B cell (primary cell): Measurements from ENCODE around the gene MOK. TPM values are rescaled to one million over a fixed set of nuclear protein-coding genes. Genes with fewer than 3 reads are reported as not detected.

Experiments used
- ATAC-seq: fragments of 200-7000 bp; cut with Tn5 transposase; one replicate; pipeline ENCODE4 v1.10.0; 2021; ENCODE audit warnings: low read depth, mild to moderate bottlenecking, moderate number of reproducible peaks, moderate library complexity
- CTCF ChIA-PET: fragments of 350-600 bp; sonication (Branson Sonifier 250); formaldehyde crosslinking; loops from one replicate; lab custom pipeline; 2021; ENCODE audit warnings: antibody characterized with exemption, inconsistent platforms; lab: Charles Lee
- POLR2A ChIA-PET: fragments of 350-600 bp; sonication (Branson Sonifier 250); formaldehyde crosslinking; loops from one replicate; lab custom pipeline; 2021; ENCODE audit warnings: antibody characterized with exemption; lab: Charles Lee
- DNase-seq: peaks from one replicate; pipeline ENCODE4 v3.0.0; 2013
- H2AFZ ChIP-seq: 2 replicates; pipeline ENCODE4 v1.6.1; 2012; ENCODE audit warnings: mild to moderate bottlenecking, low read depth, low read length; ENCODE audit not compliant: insufficient read depth, poor library complexity, severe bottlenecking
- H3K27ac ChIP-seq, 2 donors: 1 replicate in 1 of 2; 2 replicates in 1 of 2; pipeline ENCODE4 v1.5.1; 2012 to 2013; ENCODE audit warnings: low read length in 2 of 2, mild to moderate bottlenecking in 2 of 2, moderate library complexity in 1 of 2
- H3K27me3 ChIP-seq, 4 experiments: fragments of 200-600 bp in 1 of 4; sonication (generic) in 1 of 4; replicated peaks in 1 of 4; 1 replicate in 2 of 4; 2 replicates in 2 of 4; pipeline versions ENCODE4 v1.6.1 to v1.7.0; 2013 to 2016; ENCODE audit warnings: low read length in 3 of 4, mild to moderate bottlenecking in 2 of 4, mixed read lengths in 1 of 4, moderate library complexity in 1 of 4; ENCODE audit not compliant: insufficient read depth in 4 of 4, control insufficient read depth in 3 of 4; ENCODE audit errors: control extremely low read depth in 1 of 4
- H3K36me3 ChIP-seq, 2 experiments: replicated peaks in 1 of 2; 1 replicate in 1 of 2; 2 replicates in 1 of 2; pipeline versions ENCODE4 v1.6.1 to v1.7.1; 2013; ENCODE audit warnings: low read length in 1 of 2; ENCODE audit not compliant: insufficient read depth in 2 of 2, control insufficient read depth in 1 of 2; ENCODE audit errors: control extremely low read depth in 1 of 2, extremely low read depth in 1 of 2
- H3K4me1 ChIP-seq, 2 donors: fragments of 200-600 bp in 1 of 2; sonication (generic) in 1 of 2; 1 replicate in 1 of 2; 2 replicates in 1 of 2; pipeline versions ENCODE4 v1.5.1 to v1.6.1; 2013 to 2017; ENCODE audit warnings: low read length in 2 of 2; ENCODE audit not compliant: control insufficient read depth in 2 of 2, insufficient read depth in 2 of 2
- H3K4me2 ChIP-seq: replicated peaks from 2 replicates; pipeline ENCODE3; 2012; ENCODE audit warnings: mild to moderate bottlenecking, low read depth, low read length; ENCODE audit not compliant: poor library complexity, severe bottlenecking
- H3K4me3 ChIP-seq, 5 experiments: fragments of 200-600 bp in 1 of 5; sonication (generic) in 1 of 5; 1 replicate in 3 of 5; 2 replicates in 2 of 5; pipeline versions ENCODE4 v1.5.1 to v1.7.0; 2011 to 2016; ENCODE audit warnings: low read length in 4 of 5, mild to moderate bottlenecking in 4 of 5, low read depth in 2 of 5, control low read depth in 1 of 5, moderate library complexity in 1 of 5; ENCODE audit not compliant: insufficient read depth in 1 of 5; ENCODE audit errors: control extremely low read depth in 1 of 5, extremely low read depth in 1 of 5
- H3K79me2 ChIP-seq: fragments of 200-600 bp; sonication (generic); one replicate; pipeline ENCODE4 v1.6.0; 2016; ENCODE audit warnings: low read length; ENCODE audit not compliant: control insufficient read depth, insufficient read depth
- H3K9ac ChIP-seq: fragments of 200-600 bp; sonication (generic); 2 replicates; pipeline ENCODE4 v1.6.1; 2017; ENCODE audit warnings: mild to moderate bottlenecking, low read length, moderate library complexity
- H3K9me3 ChIP-seq, 3 donors: one replicate each; pipeline versions ENCODE4 v1.6.1 to v1.7.1; 2013; ENCODE audit warnings: low read length in 2 of 3; ENCODE audit not compliant: control insufficient read depth in 2 of 3, insufficient read depth in 1 of 3; ENCODE audit errors: control extremely low read depth in 1 of 3
- H4K20me1 ChIP-seq: 2 replicates; pipeline ENCODE4 v1.6.0; 2012; ENCODE audit warnings: mild to moderate bottlenecking, low read length; ENCODE audit not compliant: insufficient read depth, control insufficient read depth, poor library complexity, severe bottlenecking
- H3K27ac Mint-ChIP-seq: one replicate; pipeline ENCODE4 v1.8.0; 2021; ENCODE audit warnings: mixed read lengths
- H3K27me3 Mint-ChIP-seq: one replicate; pipeline ENCODE4 v1.8.0; 2021; ENCODE audit warnings: mixed read lengths
- H3K4me1 Mint-ChIP-seq: one replicate; pipeline ENCODE4 v1.8.0; 2021; ENCODE audit warnings: mixed read lengths
- H3K4me3 Mint-ChIP-seq: one replicate; pipeline ENCODE4 v1.8.0; 2021; ENCODE audit warnings: mixed read lengths
- H3K9me3 Mint-ChIP-seq: one replicate; pipeline ENCODE4 v1.8.0; 2022; ENCODE audit warnings: mixed read lengths; ENCODE audit not compliant: insufficient read depth
- CTCF ChIP-seq: fragments of 200-600 bp; IDR thresholded peaks from one replicate; pipeline ENCODE4 v1.8.0; 2022; ENCODE audit warnings: antibody characterized with exemption, mild to moderate bottlenecking
- EZH2 ChIP-seq: IDR thresholded peaks from 2 replicates; pipeline ENCODE4 v1.6.1; 2012; ENCODE audit warnings: borderline replicate concordance, low read depth, mild to moderate bottlenecking, moderate library complexity, low read length; ENCODE audit not compliant: insufficient read depth, poor library complexity, severe bottlenecking
- WGBS: methylation state at CpG from one replicate; pipeline ENCODE4 v1.1.5; 2013; ENCODE audit warnings: missing lambda C conversion rate; ENCODE audit not compliant: insufficient coverage; 5-methylcytosine and 5-hydroxymethylcytosine counted together
- intact Hi-C: fragments of 100-400 bp; cut with micrococcal nuclease; formaldehyde crosslinking; loops from one replicate; pipeline ENCODE4 v1.10.0; 2022
- polyA plus RNA-seq: library from polyadenylated mRNA; depleted of rRNA; stranded (reverse); fragments of >200 nt; gene quantifications from 2 replicates; pipeline ENCODE4 v1.2.3, GENCODE V29; 2012
- total RNA-seq, 2 donors: library from RNA; stranded (reverse); fragments of 120-200 nt in 1 of 2; gene quantifications; 1 replicate in 1 of 2; 2 replicates in 1 of 2; pipeline versions ENCODE4 v1.2.3 to v1.2.4, GENCODE V29; 2013 to 2022

Gene MOK
- total and polyA plus RNA-seq, 2 donors (not counting 1 experiment from before 2014, with no cell fraction given): 1.2 to 3.0 TPM

DNA sequence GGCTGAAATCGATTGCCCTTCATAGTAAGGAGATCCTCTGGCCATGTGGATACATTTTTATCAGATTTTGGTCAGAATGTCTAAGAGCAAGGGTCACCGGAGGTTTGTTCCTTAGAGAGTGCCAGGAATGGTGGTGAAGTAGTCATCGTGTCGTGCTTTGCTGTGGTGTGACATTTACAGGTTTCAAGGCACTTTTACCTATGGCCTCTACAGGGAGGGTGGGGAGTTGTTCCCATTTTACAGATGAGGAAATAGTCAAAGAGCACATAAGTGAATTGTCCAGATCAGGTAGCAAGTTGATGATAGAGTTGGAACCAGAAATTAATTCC is 108.1 kb downstream of the MOK start:
- ChIA-PET POLR2A (no interaction called here), CTCF (no interaction called here)
- Mint-ChIP-seq H3K4me1 (peaks cover 31% of the 10 kb centered on the region), H3K27ac (no peak overlapping the region), H3K9me3 (no peaks in the 10 kb centered on the region), H3K27me3 (no peaks in the 10 kb centered on the region), H3K4me3 (no peak overlapping the region)
- 93% methylated on average over 4 of the region's 4 CpGs for WGBS
- no peaks in the 10 kb centered on the region for H3K27me3 ChIP-seq
- H3K9ac ChIP-seq: no peak overlapping the region
- peaks cover 54% of the 10 kb centered on the region for H3K79me2 ChIP-seq
- H3K36me3 ChIP-seq: peaks cover 15 to 42% of the 10 kb centered on the region in 2 experiments
- no peak overlapping the region for H2AFZ ChIP-seq
- no peak overlapping the region for H3K4me2 ChIP-seq
- H3K4me3 ChIP-seq: no peak overlapping the region
- intact Hi-C loops: no loop called here
- DNase-seq (no peak), ATAC-seq (no peak)
- peaks cover 69% of the 10 kb centered on the region for H4K20me1 ChIP-seq
- H3K27ac ChIP-seq: no peak overlapping the region
- TF ChIP-seq CTCF (no peak), EZH2 (no peak)
- peaks cover 2 to 9% of the 10 kb centered on the region in 2 donors for H3K4me1 ChIP-seq
- no peaks in the 10 kb centered on the region for H3K9me3 ChIP-seq

DNA sequence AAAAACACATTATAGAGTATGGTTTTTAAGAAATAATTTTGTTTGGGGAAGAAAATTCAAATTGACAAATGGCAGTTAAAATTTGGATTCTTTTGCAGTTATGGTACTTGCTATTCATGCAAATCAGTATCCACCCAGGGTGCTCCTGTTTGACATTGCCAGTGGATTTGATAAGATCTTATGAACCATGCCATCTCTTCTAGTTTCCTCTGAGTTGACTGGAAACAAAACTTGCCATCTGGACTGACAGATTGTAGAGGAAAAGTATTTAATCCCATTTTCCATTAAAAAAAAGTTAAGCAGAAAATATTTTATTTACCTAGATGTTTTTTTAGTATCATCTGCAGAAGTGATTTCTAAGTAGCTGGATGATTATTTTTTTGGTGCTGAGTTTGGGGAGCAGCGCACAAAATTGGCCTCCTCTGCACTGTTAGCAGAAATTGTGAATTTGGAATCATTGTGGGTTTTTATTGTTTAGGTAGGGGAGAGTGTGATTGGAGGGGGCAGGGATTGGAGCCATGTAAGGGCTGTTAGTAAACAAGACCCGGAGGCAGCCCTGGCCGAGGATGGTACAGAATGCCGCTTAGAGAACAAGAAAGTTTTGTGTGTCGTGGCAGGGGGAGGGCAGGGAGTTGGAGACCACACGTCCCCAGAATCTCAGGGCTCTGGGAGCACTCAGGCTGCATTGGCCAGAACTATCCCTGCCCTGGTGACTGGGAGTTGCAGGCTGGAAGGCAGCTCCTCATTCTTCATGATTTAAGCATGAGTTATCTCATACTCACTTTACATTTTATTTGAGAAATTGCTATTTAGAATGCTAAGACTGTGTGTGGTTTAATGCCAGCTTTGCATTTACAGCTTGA is 108.7 kb downstream of the MOK start:
- Histone ChIP-seq H3K79me2 (peaks cover 52% of the 10 kb centered on the region), H3K4me2 (no peak overlapping the region), H2AFZ (no peak overlapping the region), H4K20me1 (peaks cover 68% of the 10 kb centered on the region), H3K27me3 (no peaks in the 10 kb centered on the region), H3K27ac (no peak overlapping the region), H3K9me3 (no peaks in the 10 kb centered on the region), H3K4me3 (no peak overlapping the region), H3K4me1 (peaks cover 4 to 9% of the 10 kb centered on the region in 2 donors), H3K36me3 (peaks cover 15 to 42% of the 10 kb centered on the region in 2 experiments), H3K9ac (no peak overlapping the region)
- Mint-ChIP-seq H3K4me1 (peaks cover 29% of the 10 kb centered on the region), H3K27me3 (no peaks in the 10 kb centered on the region), H3K9me3 (no peaks in the 10 kb centered on the region), H3K27ac (no peak overlapping the region), H3K4me3 (no peak overlapping the region)
- 98% methylated on average over 6 of the region's 6 CpGs for WGBS
- TF ChIP-seq CTCF: no peak
- no peak for TF ChIP-seq EZH2
- POLR2A ChIA-PET: no interaction called here
- DNase-seq: no peak
- CTCF ChIA-PET: no interaction called here
- intact Hi-C loops: no loop called here
- no peak for ATAC-seq
